Astrocyte (in vitro differentiated cells and primary cell): Measurements from ENCODE around the gene IFIT2. TPM values are rescaled to one million over a fixed set of nuclear protein-coding genes. Genes with fewer than 3 reads are reported as not detected.

ENCODE experiments used
- DNase-seq: peaks from one replicate; pipeline ENCODE4 v3.0.0-alpha.2; 2010; ENCODE audit warnings: low read depth
- FAIRE-seq: peaks from 2 replicates; lab custom pipeline; 2011; peaks lifted over from hg19 to GRCh38; lab: Jason Lieb, UNC
- H2AFZ ChIP-seq: 2 replicates; pipeline ENCODE4 v1.6.0; 2012; ENCODE audit warnings: low read depth, low read length, inconsistent platforms
- H3K27ac ChIP-seq: 2 replicates; pipeline ENCODE4 v1.5.1; 2011; ENCODE audit warnings: low read depth, low read length, inconsistent platforms
- H3K27me3 ChIP-seq: 2 replicates; pipeline ENCODE4 v1.6.0; 2011; ENCODE audit warnings: low read length, inconsistent platforms; ENCODE audit not compliant: insufficient read depth
- H3K36me3 ChIP-seq: 2 replicates; pipeline ENCODE4 v1.5.1; 2011; ENCODE audit warnings: low read length, inconsistent platforms; ENCODE audit not compliant: insufficient read depth
- H3K4me1 ChIP-seq: 2 replicates; pipeline ENCODE4 v1.5.1; 2011; ENCODE audit warnings: low read length, inconsistent platforms; ENCODE audit not compliant: insufficient read depth
- H3K4me2 ChIP-seq: 2 replicates; pipeline ENCODE4 v1.6.0; 2012; ENCODE audit warnings: low read length, inconsistent platforms
- H3K4me3 ChIP-seq: 2 replicates; pipeline ENCODE4 v1.5.1; 2011; ENCODE audit warnings: low read depth, mild to moderate bottlenecking, low read length, inconsistent platforms; ENCODE audit not compliant: insufficient read depth
- H3K79me2 ChIP-seq: 2 replicates; pipeline ENCODE4 v1.6.0; 2012; ENCODE audit warnings: mild to moderate bottlenecking, low read length, inconsistent platforms; ENCODE audit not compliant: insufficient read depth
- H3K9ac ChIP-seq: 2 replicates; pipeline ENCODE4 v1.6.0; 2012; ENCODE audit warnings: mild to moderate bottlenecking, low read length, inconsistent platforms
- H3K9me3 ChIP-seq: 2 replicates; pipeline ENCODE4 v1.5.1; 2012; ENCODE audit warnings: low read depth, mild to moderate bottlenecking, low read length, inconsistent platforms; ENCODE audit not compliant: insufficient read depth
- H4K20me1 ChIP-seq: 2 replicates; pipeline ENCODE4 v1.6.0; 2012; ENCODE audit warnings: low read length, inconsistent platforms; ENCODE audit not compliant: insufficient read depth
- H3K27ac Mint-ChIP-seq: one replicate; pipeline ENCODE4 v1.8.0; 2021; ENCODE audit warnings: mild to moderate bottlenecking, mixed read lengths; ENCODE audit not compliant: unreplicated experiment
- H3K27me3 Mint-ChIP-seq: one replicate; pipeline ENCODE4 v1.8.0; 2021; ENCODE audit warnings: low read depth, mixed read lengths; ENCODE audit not compliant: unreplicated experiment
- H3K36me3 Mint-ChIP-seq: one replicate; pipeline ENCODE4 v1.8.0; 2021; ENCODE audit warnings: low read depth, mixed read lengths; ENCODE audit not compliant: unreplicated experiment
- H3K4me1 Mint-ChIP-seq: one replicate; pipeline ENCODE4 v1.8.0; 2021; ENCODE audit warnings: low read depth, mixed read lengths; ENCODE audit not compliant: unreplicated experiment
- H3K4me3 Mint-ChIP-seq: one replicate; pipeline ENCODE4 v1.8.0; 2021; ENCODE audit warnings: mild to moderate bottlenecking, moderate library complexity, mixed read lengths; ENCODE audit not compliant: unreplicated experiment
- H3K9me3 Mint-ChIP-seq: one replicate; pipeline ENCODE4 v1.8.0; 2021; ENCODE audit warnings: mild to moderate bottlenecking, mixed read lengths; ENCODE audit not compliant: unreplicated experiment
- EZH2 ChIP-seq: IDR thresholded peaks from 2 replicates; pipeline ENCODE4 v1.6.1; 2012; ENCODE audit warnings: mild to moderate bottlenecking, low read length, inconsistent platforms; ENCODE audit not compliant: insufficient read depth
- total RNA-seq: library from RNA; stranded (reverse); gene quantifications from 2 replicates; pipeline ENCODE4 v1.2.1, GENCODE V29; 2021
- TF ChIP-seq, protein P1 (sequence below): IDR thresholded peaks from 2 replicates; pipeline ENCODE4 v1.5.1; 2011; ENCODE audit warnings: low read depth, mild to moderate bottlenecking, inconsistent platforms, low read length, moderate library complexity; ENCODE audit not compliant: insufficient read depth

Gene IFIT2
- total RNA-seq, 1 donor from 2014 or later, result 36.0 TPM

- H3K36me3 ChIP-seq, result no peaks in the 10 kb centered on the region
- H2AFZ ChIP-seq, result peak overlapping the region; percentile 61
- DNase-seq (no peak), FAIRE-seq (no peak)
- Mint-ChIP-seq H3K4me3 (no peak overlapping the region), H3K27me3 (no peaks in the 10 kb centered on the region), H3K36me3 (no peaks in the 10 kb centered on the region), H3K4me1 (peaks cover 40% of the 10 kb centered on the region), H3K9me3 (no peaks in the 10 kb centered on the region), H3K27ac (peak overlapping the region; percentile 99)
- H3K9ac ChIP-seq, result peak overlapping the region; percentile 82
- no peaks in the 10 kb centered on the region for H3K9me3 ChIP-seq
- no peaks in the 10 kb centered on the region for H3K27me3 ChIP-seq
- peak overlapping the region; percentile 96 for H3K27ac ChIP-seq
- peak overlapping the region; percentile 74 for H3K4me2 ChIP-seq
- no peaks in the 10 kb centered on the region for H4K20me1 ChIP-seq
- H3K79me2 ChIP-seq, result no peaks in the 10 kb centered on the region
- TF ChIP-seq, protein P1, sequence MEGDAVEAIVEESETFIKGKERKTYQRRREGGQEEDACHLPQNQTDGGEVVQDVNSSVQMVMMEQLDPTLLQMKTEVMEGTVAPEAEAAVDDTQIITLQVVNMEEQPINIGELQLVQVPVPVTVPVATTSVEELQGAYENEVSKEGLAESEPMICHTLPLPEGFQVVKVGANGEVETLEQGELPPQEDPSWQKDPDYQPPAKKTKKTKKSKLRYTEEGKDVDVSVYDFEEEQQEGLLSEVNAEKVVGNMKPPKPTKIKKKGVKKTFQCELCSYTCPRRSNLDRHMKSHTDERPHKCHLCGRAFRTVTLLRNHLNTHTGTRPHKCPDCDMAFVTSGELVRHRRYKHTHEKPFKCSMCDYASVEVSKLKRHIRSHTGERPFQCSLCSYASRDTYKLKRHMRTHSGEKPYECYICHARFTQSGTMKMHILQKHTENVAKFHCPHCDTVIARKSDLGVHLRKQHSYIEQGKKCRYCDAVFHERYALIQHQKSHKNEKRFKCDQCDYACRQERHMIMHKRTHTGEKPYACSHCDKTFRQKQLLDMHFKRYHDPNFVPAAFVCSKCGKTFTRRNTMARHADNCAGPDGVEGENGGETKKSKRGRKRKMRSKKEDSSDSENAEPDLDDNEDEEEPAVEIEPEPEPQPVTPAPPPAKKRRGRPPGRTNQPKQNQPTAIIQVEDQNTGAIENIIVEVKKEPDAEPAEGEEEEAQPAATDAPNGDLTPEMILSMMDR, result no peak
- TF ChIP-seq EZH2, result no peak
- H3K4me1 ChIP-seq, result peaks cover 30% of the 10 kb centered on the region
- peak overlapping the region; percentile 47 for H3K4me3 ChIP-seq
These were observed 49.5 kb downstream of the IFIT2 start for GRCh38 chr10:89351412-89351779.

GRCh38 chr10:89351780-89352597 is 50.1 kb downstream of the IFIT2 start:
- no peaks in the 10 kb centered on the region for H3K9me3 ChIP-seq
- no peaks in the 10 kb centered on the region for H4K20me1 ChIP-seq
- no peaks in the 10 kb centered on the region for H3K36me3 ChIP-seq
- FAIRE-seq, result peak; percentile 96
- H3K4me1 ChIP-seq, result peaks cover 30% of the 10 kb centered on the region
- H3K9me3 Mint-ChIP-seq, result no peaks in the 10 kb centered on the region
- no peaks in the 10 kb centered on the region for H3K36me3 Mint-ChIP-seq
- H3K27ac ChIP-seq, result peak overlapping the region; percentile 96
- TF ChIP-seq EZH2, result no peak
- TF ChIP-seq, protein P1, result no peak
- no peaks in the 10 kb centered on the region for H3K27me3 ChIP-seq
- H3K4me2 ChIP-seq, result peak overlapping the region; percentile 74
- peak; percentile 98 for DNase-seq
- H3K9ac ChIP-seq, result peak overlapping the region; percentile 82
- peak overlapping the region; percentile 47 for H3K4me3 ChIP-seq
- peak overlapping the region; percentile 70 for H2AFZ ChIP-seq
- H3K27ac Mint-ChIP-seq, result peak overlapping the region; percentile 99
- peaks cover 40% of the 10 kb centered on the region for H3K4me1 Mint-ChIP-seq
- no peaks in the 10 kb centered on the region for H3K27me3 Mint-ChIP-seq
- peak overlapping the region; percentile 66 for H3K4me3 Mint-ChIP-seq
- H3K79me2 ChIP-seq, result no peaks in the 10 kb centered on the region

DNA sequence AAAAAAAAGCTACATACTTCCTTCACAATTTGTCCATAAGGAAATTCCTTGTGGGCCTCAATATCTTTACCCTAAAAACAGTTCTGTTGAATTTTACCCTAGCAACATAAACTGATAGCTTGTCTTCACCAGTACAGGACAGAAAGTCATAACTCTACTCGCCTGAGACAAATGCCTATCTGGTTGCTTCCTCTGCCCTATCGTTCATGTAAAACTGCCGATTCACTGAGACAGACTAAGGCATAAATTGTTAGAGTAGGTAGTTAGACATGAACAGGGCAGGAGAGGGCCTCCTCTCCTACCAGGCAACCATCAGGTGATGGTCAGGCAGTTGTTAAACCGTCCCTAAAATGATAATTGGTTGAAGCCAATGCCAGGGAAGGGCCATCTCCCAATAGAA is 51.0 kb downstream of the IFIT2 start:
- Histone ChIP-seq H3K4me2 (peak overlapping the region; percentile 74), H3K9me3 (no peaks in the 10 kb centered on the region), H3K4me1 (peaks cover 30% of the 10 kb centered on the region), H4K20me1 (no peaks in the 10 kb centered on the region), H2AFZ (peak overlapping the region; percentile 33), H3K4me3 (no peak overlapping the region), H3K27ac (peak overlapping the region; percentile 96), H3K9ac (peak overlapping the region; percentile 82), H3K79me2 (no peaks in the 10 kb centered on the region), H3K36me3 (no peaks in the 10 kb centered on the region), H3K27me3 (no peaks in the 10 kb centered on the region)
- no peaks in the 10 kb centered on the region for H3K27me3 Mint-ChIP-seq
- peak overlapping the region; percentile 99 for H3K27ac Mint-ChIP-seq
- no peak for FAIRE-seq
- DNase-seq, result peak; percentile 18
- H3K4me1 Mint-ChIP-seq, result peaks cover 34% of the 10 kb centered on the region
- H3K4me3 Mint-ChIP-seq, result no peak overlapping the region
- H3K9me3 Mint-ChIP-seq, result no peaks in the 10 kb centered on the region
- TF ChIP-seq EZH2, result no peak
- TF ChIP-seq, protein P1, result no peak
- H3K36me3 Mint-ChIP-seq, result no peaks in the 10 kb centered on the region
